GM10248 (cell line): ENCODE results near the gene OMG.
"Not testable (repeated sequence)": the region's sequence is repeated elsewhere in the genome, so short reads cannot be mapped to it uniquely, and the experiment has no call there.

ENCODE experiments used
- CTCF ChIA-PET: fragments of 300-600 bp; sonication (Branson Sonifier 250); formaldehyde crosslinking; extraction: SDS; loops from one replicate; lab custom pipeline; 2021; ENCODE audit warnings: antibody characterized with exemption; lab: Yijun Ruan, JAX
- POLR2A ChIA-PET: fragments of 350-650 bp; sonication (Branson Sonifier 250); formaldehyde crosslinking; extraction: SDS; loops from one replicate; lab custom pipeline; 2020; ENCODE audit warnings: antibody characterized with exemption; lab: Yijun Ruan, JAX
- DNase-seq: peaks from one replicate; pipeline ENCODE4 v3.0.0; 2012; ENCODE audit errors: extremely low spot score
- CTCF ChIP-seq: IDR thresholded peaks from 2 replicates; pipeline ENCODE4 v1.5.1; 2012; ENCODE audit warnings: mild to moderate bottlenecking, low read depth; ENCODE audit errors: extremely low read depth, missing control alignments, control extremely low read depth

OMG gene

GRCh38 chr17:31273516-31273915 lies 23.5 kb downstream of the OMG start:
- ChIA-PET CTCF (no interaction called here), POLR2A (no interaction called here)
- no peak for TF ChIP-seq CTCF
- no peak for DNase-seq

GRCh38 chr17:31272803-31273202 lies 24.2 kb downstream of the OMG start:
- TF ChIP-seq CTCF, result no peak
- DNase-seq, result no peak
- ChIA-PET POLR2A (no interaction called here), CTCF (no interaction called here)

GRCh38 chr17:31272236-31272635 lies 24.8 kb downstream of the OMG start:
- CTCF ChIA-PET, result no interaction called here
- TF ChIP-seq CTCF, result no peak
- DNase-seq, result no peak
- POLR2A ChIA-PET, result no interaction called here

- TF ChIP-seq CTCF, result no peak
- ChIA-PET CTCF (interaction anchor here (1.0 to 1.1 kb wide), 2 partner anchors 8 to 18 kb away, joined by 3 read pairs; no protein-coding TSS in a partner anchor), POLR2A (no interaction called here)
- DNase-seq, result no peak
These were observed 27.5 kb downstream of the OMG start for GRCh38 chr17:31269578-31269983.

GRCh38 chr17:31269036-31269577 lies 27.9 kb downstream of the OMG start:
- ChIA-PET POLR2A (no interaction called here), CTCF (interaction anchor here (1.0 to 1.1 kb wide), 2 partner anchors 9 to 18 kb away, joined by 3 read pairs; no protein-coding TSS in a partner anchor)
- TF ChIP-seq CTCF, result no peak
- DNase-seq, result no peak

- POLR2A ChIA-PET, result no interaction called here
- no peak for DNase-seq
- CTCF ChIA-PET, result interaction anchor here (1.0 to 1.3 kb wide), 4 partner anchors 9 to 15 kb away, joined by 3 to 6 read pairs (median 3); no protein-coding TSS in a partner anchor
- TF ChIP-seq CTCF, result peak; percentile 18
These were observed 31.0 kb downstream of the OMG start for GRCh38 chr17:31266042-31266441.

GRCh38 chr17:31262923-31263322 lies 34.1 kb downstream of the OMG start:
- DNase-seq, POLR2A ChIA-PET: not testable (repeated sequence)
- CTCF ChIA-PET, result interaction anchor here (1.0 to 1.5 kb wide), 2 partner anchors 8 to 15 kb away, joined by 3 read pairs; no protein-coding TSS in a partner anchor
